PC-9 (cell line): ENCODE data around the gene FN3KRP.

ENCODE experiments used
- CTCF ChIP-seq: fragments of 200-600 bp; sonication (generic); conservative IDR thresholded peaks from 2 replicates; pipeline ENCODE4 v1.6.1; 2017; ENCODE audit warnings: mixed run types, antibody characterized with exemption, mild to moderate bottlenecking, moderate library complexity
- EZH2 ChIP-seq: fragments of 200-600 bp; sonication (generic); IDR thresholded peaks from 2 replicates; pipeline ENCODE4 v1.8.0; 2017; ENCODE audit warnings: antibody characterized with exemption, low read depth

- TF ChIP-seq CTCF (no peak), EZH2 (no peak)
Observed at GRCh38 chr17:82686366-82687324, 29.9 kb upstream of the FN3KRP start.
